Vagina (tissue), 2 donors: ENCODE data around the gene ZBTB38.

Source experiments
- CTCF ChIP-seq, 3 experiments: fragments of 450-650 bp in 2 of 3; fragments of 200-600 bp in 1 of 3; sonication (generic) in 1 of 3; IDR thresholded peaks; one replicate each; pipeline ENCODE4 v1.5.1; 2017 to 2019; ENCODE audit warnings: antibody characterized with exemption in 3 of 3, mild to moderate bottlenecking in 2 of 3, moderate library complexity in 2 of 3
- POLR2A ChIP-seq, 2 donors: fragments of 450-650 bp; IDR thresholded peaks; one replicate each; pipeline ENCODE4 v1.6.1; 2017; ENCODE audit warnings: antibody characterized with exemption in 2 of 2, mild to moderate bottlenecking in 2 of 2, moderate library complexity in 2 of 2
- POLR2AphosphoS5 ChIP-seq, 2 donors: sonication (generic); formaldehyde crosslinking; IDR thresholded peaks; one replicate each; pipeline ENCODE4 v1.9.0; 2017; ENCODE audit warnings: antibody characterized with exemption in 2 of 2, mild to moderate bottlenecking in 2 of 2, low read depth in 1 of 2; ENCODE audit not compliant: insufficient read depth in 1 of 2

DNA sequence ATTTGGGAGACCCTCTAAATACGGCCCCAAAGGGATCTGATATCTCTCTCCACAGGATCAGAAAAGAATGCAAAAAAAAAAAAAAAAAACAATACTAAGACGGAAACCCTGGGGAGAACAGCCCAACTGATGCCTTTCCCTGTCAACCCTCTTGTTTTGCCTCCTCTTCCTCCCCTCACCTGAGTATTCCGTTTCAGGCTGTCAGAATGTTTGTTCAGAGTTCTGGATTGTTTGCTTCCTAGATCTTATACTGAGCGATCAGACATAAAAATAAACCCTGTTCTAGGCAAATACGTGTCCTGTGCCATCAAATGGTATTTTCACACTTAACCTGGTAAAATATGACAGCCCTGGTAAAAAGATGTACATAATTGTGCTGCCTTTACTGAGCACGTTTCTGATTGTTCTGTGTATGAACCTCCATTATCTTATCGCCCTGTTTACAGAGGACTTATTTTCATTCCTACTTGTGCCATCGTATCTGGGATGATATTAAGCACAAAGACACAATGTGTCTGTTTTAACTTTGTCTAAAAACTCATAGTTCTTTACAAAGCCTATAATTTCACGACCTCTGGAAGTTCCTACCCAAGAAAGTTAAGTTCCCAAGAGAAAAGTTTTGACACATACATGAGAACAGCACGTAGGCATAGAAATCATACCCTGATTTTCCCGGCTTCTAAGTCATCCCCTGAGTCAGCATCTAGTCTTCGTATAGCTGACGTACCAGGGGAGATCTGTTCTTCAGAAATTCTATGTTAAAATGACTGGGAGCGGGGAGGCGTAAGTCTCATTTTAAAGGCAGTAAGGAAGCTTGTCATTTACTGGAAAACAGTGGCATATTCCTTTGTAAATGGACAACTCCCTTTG lies 856 bp downstream of the ZBTB38 start:
- TF ChIP-seq CTCF (IDR thresholded peaks at IDR 0.05) (no peak), POLR2A (IDR thresholded peaks at IDR 0.05) (no peak), POLR2AphosphoS5 (IDR thresholded peaks at IDR 0.05; ENCODE audit: insufficient read depth in 1 of 2, low read depth in 1 of 2) (no peak)
